Kidney (tissue), 14 donors: ENCODE data around the gene AXDND1. TPM values are rescaled to one million over a fixed set of nuclear protein-coding genes. Genes with fewer than 3 reads are reported as not detected.

Source experiments
- DNase-seq, 5 donors: peaks; one replicate each; pipeline ENCODE4 v3.0.0-alpha.2; 2013 to 2020
- FAIRE-seq: peaks from 2 replicates; lab custom pipeline; 2012; peaks lifted over from hg19 to GRCh38; lab: Jason Lieb, UNC
- H3K27ac ChIP-seq, 2 donors: one replicate each; pipeline ENCODE4 v1.7.0; 2013; ENCODE audit warnings: low read depth in 2 of 2, low read length in 2 of 2, inconsistent platforms in 1 of 2
- H3K27me3 ChIP-seq: one replicate; pipeline ENCODE4 v1.7.1; 2013; ENCODE audit warnings: low read length, inconsistent platforms; ENCODE audit not compliant: control insufficient read depth, insufficient read depth
- H3K36me3 ChIP-seq, 3 donors: one replicate each; pipeline versions ENCODE4 v1.7.0 to v1.7.1; 2013; ENCODE audit warnings: low read length in 3 of 3, control low read depth in 1 of 3, inconsistent platforms in 1 of 3; ENCODE audit not compliant: insufficient read depth in 3 of 3, control insufficient read depth in 2 of 3
- H3K4me1 ChIP-seq, 3 donors: one replicate each; pipeline versions ENCODE4 v1.7.0 to v1.7.1; 2013; ENCODE audit warnings: low read length in 3 of 3, inconsistent platforms in 1 of 3, low read depth in 1 of 3; ENCODE audit not compliant: control insufficient read depth in 2 of 3, insufficient read depth in 2 of 3
- H3K4me3 ChIP-seq, 3 donors: one replicate each; pipeline versions ENCODE4 v1.7.0 to v1.8.1; 2013; ENCODE audit warnings: low read length in 3 of 3, control low read depth in 1 of 3, inconsistent platforms in 1 of 3
- H3K9ac ChIP-seq, 3 donors: one replicate each; pipeline versions ENCODE4 v1.7.0 to v1.7.1; 2013; ENCODE audit warnings: low read length in 3 of 3, control low read depth in 1 of 3, inconsistent platforms in 1 of 3
- H3K9me3 ChIP-seq, 3 donors: one replicate each; pipeline versions ENCODE4 v1.7.0 to v1.7.1; 2013; ENCODE audit warnings: low read length in 3 of 3, control low read depth in 1 of 3, inconsistent platforms in 1 of 3; ENCODE audit not compliant: control insufficient read depth in 2 of 3, insufficient read depth in 1 of 3
- intact Hi-C: fragments of 100-400 bp; cut with DNase I; formaldehyde crosslinking; loops from one replicate; pipeline ENCODE4 v1.11.1; 2022
- polyA plus RNA-seq: library from polyadenylated mRNA; stranded (reverse); fragments of 350-450 nt; fragmentation: Illumina TruSeq; extraction: RNeasy Lipid Tissue Mini Kit (QIAGEN cat#74804); gene quantifications from one replicate; pipeline ENCODE4 v1.2.3, GENCODE V29; 2014; ENCODE audit warnings: low read depth, low replicate concordance; ENCODE audit not compliant: insufficient read depth
- total RNA-seq: library from RNA; stranded (reverse); fragmentation: NEBNext Ultra II Directional; extraction: Animal tissue kit (Norgen Biotek cat#: 25700); gene quantifications from one replicate; pipeline ENCODE4 v1.2.1, GENCODE V29; 2021
- TF ChIP-seq, protein P1 (sequence below): IDR thresholded peaks from 3 replicates; pipeline ENCODE4 v1.5.1; 2012; ENCODE audit warnings: mild to moderate bottlenecking, moderate library complexity, borderline replicate concordance; ENCODE audit not compliant: insufficient read depth; ENCODE audit errors: extremely low read depth
- donor health status: control.
- donor health status: control.
- donor health status: control.
- donor health status: control.
- donor health status: control.
- donor health status: DM: yes; HTN: yes; CAD: no.
- donor health status: Normal renal cell carcinoma (clear cell type).

Gene AXDND1
- total and polyA plus RNA-seq, 2 donors from 2014 or later, result 0.57 TPM; not detected in 1

DNA sequence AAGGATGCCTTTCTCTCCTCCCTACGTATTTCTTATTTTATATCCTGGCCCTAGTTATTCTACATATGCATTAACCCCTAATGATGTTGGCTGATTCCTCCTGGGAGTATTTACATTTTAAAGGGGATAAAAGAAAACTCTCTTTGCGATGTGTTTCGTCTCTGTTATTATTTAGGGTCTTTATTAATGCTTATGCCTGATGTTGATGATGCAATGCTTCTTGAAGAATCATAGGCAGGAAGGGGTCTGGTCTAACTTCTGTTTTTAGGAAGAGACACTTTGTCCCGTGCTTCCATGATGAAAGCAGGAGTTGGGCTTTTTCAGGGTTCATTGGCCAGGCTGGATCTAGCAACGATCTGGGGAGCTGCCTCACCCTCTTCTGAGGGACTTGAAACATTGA is 210.7 kb downstream of the AXDND1 start:
- Histone ChIP-seq H3K36me3 (no peaks in the 10 kb centered on the region), H3K9me3 (no peaks in the 10 kb centered on the region), H3K9ac (no peak overlapping the region), H3K4me3 (peak overlapping the region in 1 of 3 donors; percentile 40), H3K27me3 (peaks cover 3% of the 10 kb centered on the region), H3K4me1 (no peaks in the 10 kb centered on the region), H3K27ac (no peak overlapping the region)
- TF ChIP-seq, protein P1, sequence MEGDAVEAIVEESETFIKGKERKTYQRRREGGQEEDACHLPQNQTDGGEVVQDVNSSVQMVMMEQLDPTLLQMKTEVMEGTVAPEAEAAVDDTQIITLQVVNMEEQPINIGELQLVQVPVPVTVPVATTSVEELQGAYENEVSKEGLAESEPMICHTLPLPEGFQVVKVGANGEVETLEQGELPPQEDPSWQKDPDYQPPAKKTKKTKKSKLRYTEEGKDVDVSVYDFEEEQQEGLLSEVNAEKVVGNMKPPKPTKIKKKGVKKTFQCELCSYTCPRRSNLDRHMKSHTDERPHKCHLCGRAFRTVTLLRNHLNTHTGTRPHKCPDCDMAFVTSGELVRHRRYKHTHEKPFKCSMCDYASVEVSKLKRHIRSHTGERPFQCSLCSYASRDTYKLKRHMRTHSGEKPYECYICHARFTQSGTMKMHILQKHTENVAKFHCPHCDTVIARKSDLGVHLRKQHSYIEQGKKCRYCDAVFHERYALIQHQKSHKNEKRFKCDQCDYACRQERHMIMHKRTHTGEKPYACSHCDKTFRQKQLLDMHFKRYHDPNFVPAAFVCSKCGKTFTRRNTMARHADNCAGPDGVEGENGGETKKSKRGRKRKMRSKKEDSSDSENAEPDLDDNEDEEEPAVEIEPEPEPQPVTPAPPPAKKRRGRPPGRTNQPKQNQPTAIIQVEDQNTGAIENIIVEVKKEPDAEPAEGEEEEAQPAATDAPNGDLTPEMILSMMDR, result no peak
- intact Hi-C loops, result no loop called here
- DNase-seq (no peak), FAIRE-seq (no peak)

DNA sequence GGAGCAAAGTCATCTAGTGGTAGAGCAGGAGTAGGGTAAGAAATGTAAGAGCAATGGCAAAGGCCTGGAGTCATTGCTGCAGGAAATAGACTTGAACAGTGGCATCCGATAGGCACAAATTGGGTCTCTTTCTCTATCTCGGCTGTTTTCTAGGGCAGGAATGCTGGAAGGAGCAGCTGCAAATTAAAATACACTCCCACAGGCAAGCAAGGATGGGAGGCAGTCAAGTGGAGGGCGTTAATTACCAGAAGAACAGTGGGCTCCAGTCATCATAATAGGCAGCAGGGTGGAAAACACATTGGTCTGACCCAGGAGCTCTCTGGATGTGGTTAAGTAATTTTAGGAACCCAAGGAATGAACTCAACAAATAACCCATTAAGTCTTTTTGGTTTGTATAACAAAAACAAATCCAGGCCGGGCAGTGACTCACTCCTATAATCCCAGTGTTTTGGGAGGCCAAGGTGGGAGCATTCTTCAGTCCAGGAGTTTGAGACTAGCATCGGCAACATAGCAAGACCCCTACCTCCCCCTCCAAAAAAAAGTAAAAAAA is 218.1 kb downstream of the AXDND1 start:
- intact Hi-C loops, result no loop called here
- Histone ChIP-seq H3K4me1 (peaks cover 0 to 3% (median 0%) of the 10 kb centered on the region in 3 donors), H3K36me3 (no peaks in the 10 kb centered on the region), H3K9me3 (no peaks in the 10 kb centered on the region), H3K9ac (no peak overlapping the region), H3K27ac (no peak overlapping the region), H3K4me3 (no peak overlapping the region), H3K27me3 (no peaks in the 10 kb centered on the region)
- TF ChIP-seq, protein P1, result no peak
- FAIRE-seq, result no peak
- peak in 3 of 5 donors; percentile 52 to 70 (median 53) for DNase-seq

DNA sequence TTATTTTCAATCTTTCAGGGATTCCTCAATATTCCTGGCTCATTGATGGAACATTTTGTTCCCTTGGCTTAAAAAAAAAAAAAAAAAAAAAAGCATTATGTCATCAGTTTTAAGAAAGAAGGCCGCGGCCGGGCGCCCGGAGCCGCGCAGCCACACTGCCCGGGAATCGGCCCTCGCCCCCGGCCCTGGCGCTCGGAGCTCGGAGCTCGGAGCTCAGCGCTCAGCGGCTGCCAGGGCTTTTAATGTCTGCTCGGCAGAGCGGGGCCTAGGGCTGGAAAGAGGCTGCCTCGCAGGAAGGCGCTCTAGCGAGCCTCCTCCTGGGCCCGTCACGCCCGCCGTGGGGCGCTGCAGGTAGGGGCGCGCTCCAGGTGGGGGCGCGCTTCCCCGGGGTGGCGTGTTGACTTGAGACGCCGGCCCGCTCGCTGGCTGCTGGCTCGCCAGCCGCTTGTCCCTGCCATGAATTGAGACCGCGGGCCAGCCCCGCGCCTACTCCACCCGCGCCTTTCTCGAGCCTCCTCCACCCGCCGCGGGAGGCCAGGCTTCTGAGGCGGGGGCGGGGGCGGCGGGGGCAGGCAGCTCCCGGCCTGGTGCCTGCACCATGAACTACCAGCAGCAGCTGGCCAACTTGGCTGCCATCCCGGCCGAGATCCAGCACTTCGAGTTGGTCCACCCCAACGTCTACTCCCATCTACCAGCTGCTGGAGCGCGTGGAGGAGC is 220.5 kb downstream of the AXDND1 start:
- no peaks in the 10 kb centered on the region for H3K27me3 ChIP-seq
- H3K4me1 ChIP-seq, result peaks cover 0 to 3% (median under 1%) of the 10 kb centered on the region in 3 donors
- H3K9me3 ChIP-seq, result no peaks in the 10 kb centered on the region
- intact Hi-C loops, result no loop called here
- H3K27ac ChIP-seq, result peak overlapping the region; percentile 22 to 24
- no peaks in the 10 kb centered on the region for H3K36me3 ChIP-seq
- TF ChIP-seq, protein P1, result peak; percentile 49
- H3K9ac ChIP-seq, result peak overlapping the region in 1 of 3 donors; percentile 5
- DNase-seq (peak; percentile 79 to 88 (median 83)), FAIRE-seq (no peak)
- peak overlapping the region in 1 of 3 donors; percentile 35 for H3K4me3 ChIP-seq
